GM12872 (cell line): ENCODE data around the gene PTX3.

Source experiments
- CTCF ChIP-seq: IDR thresholded peaks from 3 replicates; pipeline ENCODE4 v1.5.1; 2011; ENCODE audit warnings: low read depth, mild to moderate bottlenecking, low read length, moderate library complexity; ENCODE audit not compliant: insufficient read depth

The PTX3 gene

GRCh38 chr3:157464321-157464720 lies 27.7 kb downstream of the PTX3 start:
- TF ChIP-seq CTCF: no peak

DNA sequence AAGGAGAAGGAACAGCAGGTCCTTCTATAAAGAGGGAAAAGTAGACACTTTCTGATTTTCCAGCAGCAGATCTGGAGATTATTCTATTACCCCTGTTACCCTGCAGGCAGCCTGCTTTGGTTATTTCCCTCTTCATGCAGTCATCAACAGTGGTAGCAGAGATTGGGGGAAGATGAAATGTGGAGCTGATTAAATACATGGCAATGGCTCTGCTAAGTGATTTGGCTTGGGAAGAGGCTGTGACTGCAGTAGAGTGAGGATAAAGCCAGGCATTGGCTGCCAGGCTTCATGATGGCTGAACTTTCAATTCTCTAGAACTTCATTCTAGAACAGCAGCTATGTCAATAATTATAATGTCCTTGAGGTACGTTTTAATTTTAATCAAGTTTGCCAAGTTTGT lies 29.1 kb downstream of the PTX3 start:
- TF ChIP-seq CTCF: no peak

DNA sequence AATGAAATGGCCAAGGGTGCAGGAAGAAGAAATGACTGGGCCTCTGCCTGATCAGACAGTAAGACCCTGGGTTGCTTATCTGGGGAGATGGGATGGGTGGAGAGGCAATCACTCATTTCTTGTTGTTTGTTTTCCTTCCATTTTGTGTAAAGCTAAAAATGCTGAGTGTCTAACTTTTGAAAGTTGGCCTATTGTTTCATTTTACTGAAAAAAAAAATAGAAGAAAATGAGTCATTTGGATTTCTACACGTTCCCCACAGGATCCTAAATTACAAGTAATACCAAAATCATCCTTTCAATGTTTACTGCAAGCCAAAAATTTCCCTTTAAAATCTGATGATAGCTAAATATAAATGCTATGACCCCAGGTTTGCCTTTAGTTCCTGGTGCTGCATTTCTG lies 30.6 kb downstream of the PTX3 start:
- TF ChIP-seq CTCF: no peak

DNA sequence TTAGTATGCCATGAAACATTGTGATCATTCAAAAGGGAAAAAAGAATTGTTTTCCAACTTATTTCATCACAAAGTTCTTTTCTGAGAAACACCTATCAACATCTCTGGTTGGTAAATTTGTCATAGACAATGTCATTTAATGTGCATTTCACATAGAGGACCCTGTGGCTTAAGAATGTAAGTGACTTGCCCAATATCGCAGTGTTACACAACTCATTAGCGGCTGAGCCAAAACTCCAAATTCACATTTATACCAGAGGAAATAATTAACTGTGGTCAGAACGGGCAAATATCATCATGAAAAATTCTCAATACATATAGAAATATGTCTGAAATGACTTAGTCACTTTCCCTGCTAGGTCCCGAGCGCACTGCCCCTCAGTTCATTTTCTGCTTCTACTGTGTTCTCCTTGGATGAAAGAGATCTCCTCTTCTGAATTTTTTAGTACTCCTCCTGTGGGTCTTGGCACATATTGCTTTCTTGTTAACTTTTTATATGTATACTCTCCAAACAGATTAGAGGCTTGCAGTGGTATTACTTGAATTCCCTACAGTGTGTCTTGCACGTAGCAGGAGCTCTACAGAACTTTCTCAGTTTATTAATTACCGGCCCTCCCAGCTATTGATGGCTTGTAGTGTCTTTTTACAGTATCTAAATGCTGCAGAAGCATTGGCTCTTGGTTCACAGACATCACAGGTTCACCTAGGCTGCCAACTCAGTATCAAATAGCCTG lies 33.1 kb downstream of the PTX3 start:
- TF ChIP-seq CTCF: no peak

DNA sequence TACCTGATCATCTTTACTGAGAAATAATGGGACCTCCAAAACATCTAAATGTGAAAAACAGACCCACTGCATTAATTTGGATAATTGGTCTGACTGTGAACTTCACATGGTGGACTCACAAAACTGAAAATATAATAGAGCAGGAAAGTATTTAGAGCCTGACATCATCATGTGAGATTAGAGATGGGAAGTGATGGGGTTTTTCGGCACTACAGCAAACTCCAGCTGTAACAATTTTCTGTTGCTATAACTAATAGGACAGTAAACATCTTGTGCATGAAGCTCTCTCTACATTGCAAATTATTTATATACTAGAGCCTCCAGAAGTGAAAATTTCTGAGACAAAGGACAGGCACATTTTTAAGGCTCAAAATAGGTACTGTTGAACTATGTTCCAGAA lies 34.4 kb downstream of the PTX3 start:
- no peak for TF ChIP-seq CTCF

GRCh38 chr3:157472648-157473047 lies 36.0 kb downstream of the PTX3 start:
- TF ChIP-seq CTCF: no peak

DNA sequence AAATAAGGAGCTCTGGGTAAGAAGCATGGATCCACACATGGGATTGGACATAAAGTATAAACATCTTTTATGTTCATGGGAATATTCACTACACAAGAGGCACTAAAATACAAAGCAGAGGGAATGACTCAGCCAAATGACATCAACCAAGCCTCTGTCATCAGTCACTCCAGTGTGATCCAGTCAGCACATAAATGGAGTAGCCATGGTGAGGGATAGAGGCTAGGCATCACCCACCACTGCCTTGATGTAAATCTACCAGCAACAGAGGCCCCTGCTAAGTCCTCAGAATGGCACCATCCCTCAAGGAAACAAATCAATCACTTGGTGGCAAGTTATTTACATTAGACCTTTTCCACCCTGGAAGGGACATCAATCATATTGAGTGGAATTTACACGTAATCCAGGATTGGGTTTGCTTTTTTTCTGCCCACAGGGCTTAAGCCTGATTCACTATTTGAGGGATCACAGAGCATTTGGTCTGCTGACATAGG lies 39.3 kb downstream of the PTX3 start:
- TF ChIP-seq CTCF: no peak
